Stomach (tissue), 4 donors: ENCODE measurements around the gene TMEM80.

ENCODE experiments used
- EP300 ChIP-seq: sonication (generic); formaldehyde crosslinking; IDR thresholded peaks from one replicate; pipeline ENCODE4 v1.6.1; 2017; ENCODE audit warnings: antibody characterized with exemption
- POLR2A ChIP-seq, 4 donors: fragments of 450-650 bp; IDR thresholded peaks; one replicate each; pipeline ENCODE4 v1.6.1; 2016; ENCODE audit warnings: antibody characterized with exemption in 4 of 4, control low read depth in 2 of 4, mild to moderate bottlenecking in 1 of 4, moderate library complexity in 1 of 4
- POLR2AphosphoS5 ChIP-seq, 3 donors: sonication (generic); formaldehyde crosslinking; IDR thresholded peaks; one replicate each; pipeline ENCODE4 v1.6.1; 2016; ENCODE audit warnings: antibody characterized with exemption in 3 of 3
- TF ChIP-seq, protein P1 (sequence below), 7 experiments: fragments of 450-650 bp in 4 of 7; fragments of 200-600 bp in 3 of 7; sonication (generic) in 3 of 7; IDR thresholded peaks; one replicate each; pipeline ENCODE4 v1.5.1; 2016 to 2019; ENCODE audit warnings: antibody characterized with exemption in 7 of 7, control low read depth in 2 of 7, mild to moderate bottlenecking in 1 of 7

- TF ChIP-seq, protein P1, sequence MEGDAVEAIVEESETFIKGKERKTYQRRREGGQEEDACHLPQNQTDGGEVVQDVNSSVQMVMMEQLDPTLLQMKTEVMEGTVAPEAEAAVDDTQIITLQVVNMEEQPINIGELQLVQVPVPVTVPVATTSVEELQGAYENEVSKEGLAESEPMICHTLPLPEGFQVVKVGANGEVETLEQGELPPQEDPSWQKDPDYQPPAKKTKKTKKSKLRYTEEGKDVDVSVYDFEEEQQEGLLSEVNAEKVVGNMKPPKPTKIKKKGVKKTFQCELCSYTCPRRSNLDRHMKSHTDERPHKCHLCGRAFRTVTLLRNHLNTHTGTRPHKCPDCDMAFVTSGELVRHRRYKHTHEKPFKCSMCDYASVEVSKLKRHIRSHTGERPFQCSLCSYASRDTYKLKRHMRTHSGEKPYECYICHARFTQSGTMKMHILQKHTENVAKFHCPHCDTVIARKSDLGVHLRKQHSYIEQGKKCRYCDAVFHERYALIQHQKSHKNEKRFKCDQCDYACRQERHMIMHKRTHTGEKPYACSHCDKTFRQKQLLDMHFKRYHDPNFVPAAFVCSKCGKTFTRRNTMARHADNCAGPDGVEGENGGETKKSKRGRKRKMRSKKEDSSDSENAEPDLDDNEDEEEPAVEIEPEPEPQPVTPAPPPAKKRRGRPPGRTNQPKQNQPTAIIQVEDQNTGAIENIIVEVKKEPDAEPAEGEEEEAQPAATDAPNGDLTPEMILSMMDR (IDR thresholded peaks at IDR 0.05) = no peak
- TF ChIP-seq POLR2AphosphoS5 (IDR thresholded peaks at IDR 0.05) (no peak), POLR2A (IDR thresholded peaks at IDR 0.05) (no peak), EP300 (no peak)
Measured at GRCh38 chr11:742571-743201, 47.1 kb downstream of the TMEM80 start.
